HG02943 (cell line): ENCODE data around the gene MET.
"Not testable (repeated sequence)": the region's sequence is repeated elsewhere in the genome, so short reads cannot be mapped to it uniquely, and the experiment has no call there.

Experiments used
- ATAC-seq: cut with Tn5 transposase; IDR thresholded peaks from one replicate; pipeline ENCODE4 v1.9.1; 2021; ENCODE audit warnings: mild to moderate bottlenecking, low read depth, moderate library complexity; ENCODE audit not compliant: unreplicated experiment

MET gene

GRCh38 chr7:116802746-116803152 is 130.8 kb downstream of the MET start:
- no peak for ATAC-seq

GRCh38 chr7:116804471-116804870 is 132.5 kb downstream of the MET start:
- ATAC-seq, result no peak

GRCh38 chr7:116805100-116805544 is 133.1 kb downstream of the MET start:
- ATAC-seq, result no peak

GRCh38 chr7:116806046-116806944 is 134.3 kb downstream of the MET start:
- no peak for ATAC-seq

- no peak for ATAC-seq
These were observed 135.1 kb downstream of the MET start for GRCh38 chr7:116807011-116807560.

GRCh38 chr7:116809636-116810266 is 137.8 kb downstream of the MET start:
- no peak for ATAC-seq

GRCh38 chr7:116810267-116811116 is 138.5 kb downstream of the MET start:
- no peak for ATAC-seq

- ATAC-seq, result no peak
These were observed 139.8 kb downstream of the MET start for GRCh38 chr7:116811768-116812167.

GRCh38 chr7:116812860-116813259 is 140.9 kb downstream of the MET start:
- ATAC-seq, result no peak

GRCh38 chr7:116813371-116813770 is 141.4 kb downstream of the MET start:
- not testable (repeated sequence) for ATAC-seq

GRCh38 chr7:116815041-116815440 is 143.0 kb downstream of the MET start:
- no peak for ATAC-seq

- no peak for ATAC-seq
These were observed 148.2 kb downstream of the MET start for GRCh38 chr7:116820149-116820548.

GRCh38 chr7:116821647-116822046 is 149.7 kb downstream of the MET start:
- ATAC-seq, result not testable (repeated sequence)

- ATAC-seq, result no peak
These were observed 152.5 kb downstream of the MET start for GRCh38 chr7:116824449-116824848.

- ATAC-seq, result no peak
These were observed 156.3 kb downstream of the MET start for GRCh38 chr7:116828281-116828680.

GRCh38 chr7:116829041-116829440 is 157.0 kb downstream of the MET start:
- ATAC-seq, result no peak

GRCh38 chr7:116829493-116829892 is 157.5 kb downstream of the MET start:
- ATAC-seq, result no peak

- no peak for ATAC-seq
These were observed 160.7 kb downstream of the MET start for GRCh38 chr7:116832692-116833091.

GRCh38 chr7:116834815-116835504 is 163.0 kb downstream of the MET start:
- ATAC-seq, result no peak

- ATAC-seq, result no peak
These were observed 164.1 kb downstream of the MET start for GRCh38 chr7:116836048-116836447.
